Measurements from ENCODE around the gene NLRP14.

GRCh38 chr11:7098235-7098832 is 78.1 kb downstream of the NLRP14 start:
- peak in 5 of 7 experiments; percentile 21 to 53 (median 34) for TF ChIP-seq CTCF (IDR thresholded peaks at IDR 0.05)
- TF ChIP-seq EP300 (IDR thresholded peaks at IDR 0.05): no peak
- no peak for TF ChIP-seq POLR2A (IDR thresholded peaks at IDR 0.05)

Data from stomach (tissue), 4 donors.